Ishikawa (cell line): ENCODE measurements around the gene DIP2A.

Experiments used
- CEBPB ChIP-seq: IDR thresholded peaks from 2 replicates; pipeline ENCODE4 v1.6.1; 2012
- CREB1 ChIP-seq: IDR thresholded peaks from 2 replicates; pipeline ENCODE4 v1.6.1; 2012; ENCODE audit warnings: low read depth
- EGR1 ChIP-seq: IDR thresholded peaks from 2 replicates; pipeline ENCODE4 v1.6.1; 2012
- EP300 ChIP-seq: IDR thresholded peaks from 2 replicates; pipeline ENCODE4 v1.6.1; 2012; ENCODE audit warnings: borderline replicate concordance
- FOXM1 ChIP-seq: IDR thresholded peaks from 2 replicates; pipeline ENCODE4 v1.6.1; 2012; ENCODE audit warnings: low read depth, borderline replicate concordance
- NFIC ChIP-seq: IDR thresholded peaks from 2 replicates; pipeline ENCODE4 v1.6.1; 2012
- RAD21 ChIP-seq: IDR thresholded peaks from 2 replicates; pipeline ENCODE4 v1.6.1; 2012; ENCODE audit warnings: low read depth
- TAF1 ChIP-seq: IDR thresholded peaks from 2 replicates; pipeline ENCODE4 v1.6.1; 2012; ENCODE audit warnings: low read depth, mild to moderate bottlenecking
- TCF12 ChIP-seq: IDR thresholded peaks from 2 replicates; pipeline ENCODE4 v1.6.1; 2012; ENCODE audit warnings: low read depth
- TEAD4 ChIP-seq: IDR thresholded peaks from 2 replicates; pipeline ENCODE4 v1.6.1; 2012
- YY1 ChIP-seq: IDR thresholded peaks from 2 replicates; pipeline ENCODE4 v1.6.1; 2012; ENCODE audit warnings: low read depth
- ZBTB7A ChIP-seq: IDR thresholded peaks from 2 replicates; pipeline ENCODE4 v1.6.1; 2012; ENCODE audit warnings: low read depth
- TF ChIP-seq, protein P1 (sequence below): IDR thresholded peaks from 2 replicates; pipeline ENCODE4 v1.6.1; 2012
- TF ChIP-seq, protein P2 (sequence below): IDR thresholded peaks from 2 replicates; pipeline ENCODE4 v1.6.1; 2012; ENCODE audit warnings: low read depth, mild to moderate bottlenecking
- TF ChIP-seq, protein P3 (sequence below): IDR thresholded peaks from 2 replicates; pipeline ENCODE4 v1.6.1; 2012

DIP2A gene

DNA sequence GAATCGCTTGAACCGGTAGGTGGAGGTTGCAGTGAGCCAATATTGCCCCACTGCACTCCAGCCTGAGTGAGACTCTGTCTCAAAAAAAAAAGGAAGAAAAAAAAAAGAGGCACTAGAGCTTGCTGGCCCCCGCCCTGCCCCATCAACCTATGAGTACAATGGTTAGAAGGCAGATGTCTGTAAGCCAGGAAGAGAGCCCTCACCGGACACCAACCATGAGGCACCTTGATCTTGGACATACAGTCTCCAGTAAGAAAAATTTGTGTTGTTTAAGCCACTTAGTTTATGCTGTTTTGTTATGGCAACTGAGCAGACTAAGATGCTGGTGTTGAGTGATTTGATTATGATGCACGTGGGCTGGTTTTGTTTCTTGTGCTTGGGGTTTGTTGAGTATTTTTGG lies 34.2 kb downstream of the DIP2A start:
- TF ChIP-seq YY1: no peak
- TF ChIP-seq, protein P1, sequence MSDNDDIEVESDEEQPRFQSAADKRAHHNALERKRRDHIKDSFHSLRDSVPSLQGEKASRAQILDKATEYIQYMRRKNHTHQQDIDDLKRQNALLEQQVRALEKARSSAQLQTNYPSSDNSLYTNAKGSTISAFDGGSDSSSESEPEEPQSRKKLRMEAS: no peak
- TF ChIP-seq TCF12: no peak
- no peak for TF ChIP-seq CEBPB
- no peak for TF ChIP-seq ZBTB7A
- TF ChIP-seq NFIC: no peak
- TF ChIP-seq EGR1: no peak
- TF ChIP-seq EP300: no peak
- TF ChIP-seq, protein P2, sequence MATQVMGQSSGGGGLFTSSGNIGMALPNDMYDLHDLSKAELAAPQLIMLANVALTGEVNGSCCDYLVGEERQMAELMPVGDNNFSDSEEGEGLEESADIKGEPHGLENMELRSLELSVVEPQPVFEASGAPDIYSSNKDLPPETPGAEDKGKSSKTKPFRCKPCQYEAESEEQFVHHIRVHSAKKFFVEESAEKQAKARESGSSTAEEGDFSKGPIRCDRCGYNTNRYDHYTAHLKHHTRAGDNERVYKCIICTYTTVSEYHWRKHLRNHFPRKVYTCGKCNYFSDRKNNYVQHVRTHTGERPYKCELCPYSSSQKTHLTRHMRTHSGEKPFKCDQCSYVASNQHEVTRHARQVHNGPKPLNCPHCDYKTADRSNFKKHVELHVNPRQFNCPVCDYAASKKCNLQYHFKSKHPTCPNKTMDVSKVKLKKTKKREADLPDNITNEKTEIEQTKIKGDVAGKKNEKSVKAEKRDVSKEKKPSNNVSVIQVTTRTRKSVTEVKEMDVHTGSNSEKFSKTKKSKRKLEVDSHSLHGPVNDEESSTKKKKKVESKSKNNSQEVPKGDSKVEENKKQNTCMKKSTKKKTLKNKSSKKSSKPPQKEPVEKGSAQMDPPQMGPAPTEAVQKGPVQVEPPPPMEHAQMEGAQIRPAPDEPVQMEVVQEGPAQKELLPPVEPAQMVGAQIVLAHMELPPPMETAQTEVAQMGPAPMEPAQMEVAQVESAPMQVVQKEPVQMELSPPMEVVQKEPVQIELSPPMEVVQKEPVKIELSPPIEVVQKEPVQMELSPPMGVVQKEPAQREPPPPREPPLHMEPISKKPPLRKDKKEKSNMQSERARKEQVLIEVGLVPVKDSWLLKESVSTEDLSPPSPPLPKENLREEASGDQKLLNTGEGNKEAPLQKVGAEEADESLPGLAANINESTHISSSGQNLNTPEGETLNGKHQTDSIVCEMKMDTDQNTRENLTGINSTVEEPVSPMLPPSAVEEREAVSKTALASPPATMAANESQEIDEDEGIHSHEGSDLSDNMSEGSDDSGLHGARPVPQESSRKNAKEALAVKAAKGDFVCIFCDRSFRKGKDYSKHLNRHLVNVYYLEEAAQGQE: no peak
- no peak for TF ChIP-seq TAF1

DNA sequence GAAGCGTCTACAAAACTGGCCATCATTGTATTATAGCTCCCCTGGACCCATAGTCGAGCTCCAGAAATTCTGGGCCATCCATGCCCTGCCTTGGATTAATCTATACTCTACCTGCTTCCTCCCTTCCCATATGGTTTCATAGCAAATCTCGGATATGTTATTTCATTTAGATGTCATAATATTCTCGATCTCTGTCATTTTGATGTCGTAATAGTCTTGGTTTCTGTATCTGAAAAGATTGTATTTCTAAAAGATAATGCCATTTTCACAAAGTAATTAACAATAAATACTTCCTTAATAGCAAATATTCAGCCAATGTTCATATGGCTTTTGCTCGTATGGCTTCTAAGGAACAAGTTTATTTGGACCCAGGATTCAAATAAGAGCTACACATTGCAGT lies 35.1 kb downstream of the DIP2A start:
- TF ChIP-seq TAF1 (no peak), NFIC (no peak), RAD21 (no peak), ZBTB7A (no peak), TCF12 (no peak), CREB1 (no peak), EP300 (no peak), EGR1 (no peak), CEBPB (no peak), FOXM1 (no peak), TEAD4 (no peak), YY1 (no peak)
- TF ChIP-seq, protein P2: no peak
- TF ChIP-seq, protein P3, sequence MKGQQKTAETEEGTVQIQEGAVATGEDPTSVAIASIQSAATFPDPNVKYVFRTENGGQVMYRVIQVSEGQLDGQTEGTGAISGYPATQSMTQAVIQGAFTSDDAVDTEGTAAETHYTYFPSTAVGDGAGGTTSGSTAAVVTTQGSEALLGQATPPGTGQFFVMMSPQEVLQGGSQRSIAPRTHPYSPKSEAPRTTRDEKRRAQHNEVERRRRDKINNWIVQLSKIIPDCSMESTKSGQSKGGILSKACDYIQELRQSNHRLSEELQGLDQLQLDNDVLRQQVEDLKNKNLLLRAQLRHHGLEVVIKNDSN: no peak
- TF ChIP-seq, protein P1: no peak

DNA sequence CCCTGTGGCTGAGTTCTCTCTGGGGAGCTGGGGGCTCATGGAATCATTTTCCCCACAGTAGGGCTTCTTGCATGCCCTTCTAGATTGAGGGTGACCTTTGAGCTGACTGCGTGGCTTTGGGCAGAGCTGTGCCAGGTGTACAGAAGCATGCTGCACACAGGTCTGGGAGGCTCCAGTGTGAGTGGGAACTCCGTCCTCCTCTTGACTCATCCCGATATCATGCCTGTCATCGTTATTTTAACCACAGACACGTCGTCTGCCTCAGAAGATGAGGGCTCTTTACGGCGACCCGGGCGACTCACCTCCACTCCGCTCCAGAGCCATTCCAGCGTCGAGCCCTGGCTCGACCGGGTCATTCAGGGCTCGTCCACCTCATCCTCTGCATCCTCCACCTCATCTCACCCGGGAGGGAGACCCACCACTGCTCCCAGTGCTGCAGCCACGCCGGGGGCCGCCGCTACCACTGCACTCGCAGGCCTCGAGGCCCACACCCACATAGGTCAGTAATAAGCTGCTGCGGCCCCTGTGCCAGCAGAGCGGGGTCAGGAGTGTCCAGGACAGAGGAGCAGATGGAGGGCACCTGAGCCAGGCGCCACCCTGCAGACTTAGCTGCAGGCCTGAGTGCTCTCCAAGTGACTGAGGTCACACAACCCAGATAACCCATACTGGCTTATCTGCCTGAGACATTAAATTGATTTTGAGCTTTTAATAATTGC lies 39.8 kb downstream of the DIP2A start:
- no peak for TF ChIP-seq TEAD4
- TF ChIP-seq TCF12: no peak
- no peak for TF ChIP-seq CEBPB
- TF ChIP-seq EGR1: no peak
- no peak for TF ChIP-seq NFIC
- no peak for TF ChIP-seq CREB1
- no peak for TF ChIP-seq EP300
- TF ChIP-seq TAF1: no peak
- TF ChIP-seq, protein P3: no peak
- TF ChIP-seq, protein P1: no peak
- TF ChIP-seq FOXM1: no peak
- TF ChIP-seq ZBTB7A: no peak
- TF ChIP-seq, protein P2: no peak
- no peak for TF ChIP-seq RAD21
- no peak for TF ChIP-seq YY1

DNA sequence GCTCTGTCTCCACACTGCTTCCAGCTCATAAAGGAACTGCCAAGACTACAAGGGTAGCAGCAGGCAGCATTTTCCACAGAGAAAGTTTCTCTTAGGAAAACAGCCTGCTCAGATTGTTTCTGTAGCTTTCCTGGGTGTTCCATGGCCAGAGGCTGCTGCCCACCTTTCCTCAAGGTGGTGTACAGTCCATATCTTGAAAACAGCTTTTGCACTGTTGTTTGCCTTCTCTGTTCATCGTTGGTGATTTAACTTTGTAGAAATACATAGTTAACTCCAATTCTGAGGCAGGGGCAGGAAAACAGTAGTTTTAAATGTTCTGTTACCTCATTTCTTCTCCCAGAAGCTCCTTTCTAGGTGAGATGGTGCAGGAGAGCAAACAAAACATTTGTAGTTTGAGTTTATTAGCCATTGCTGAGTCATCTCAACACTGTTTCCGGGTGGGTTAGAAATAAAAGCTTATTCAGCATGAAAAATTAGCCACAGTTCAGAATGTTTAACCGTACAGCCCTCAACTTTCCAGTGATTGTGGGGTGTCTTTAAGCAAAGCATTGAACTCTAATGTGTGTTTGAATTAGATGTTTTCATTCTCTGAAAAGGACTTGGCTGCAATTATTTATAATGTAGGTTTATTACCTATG lies 41.7 kb downstream of the DIP2A start:
- TF ChIP-seq, protein P2: no peak
- TF ChIP-seq YY1: no peak
- TF ChIP-seq NFIC: no peak
- TF ChIP-seq TEAD4: no peak
- TF ChIP-seq, protein P1: no peak
- TF ChIP-seq CREB1: no peak
- TF ChIP-seq ZBTB7A: no peak
- no peak for TF ChIP-seq CEBPB
- no peak for TF ChIP-seq FOXM1
- no peak for TF ChIP-seq TAF1
- TF ChIP-seq RAD21: no peak
- no peak for TF ChIP-seq TCF12
- no peak for TF ChIP-seq EGR1
- TF ChIP-seq, protein P3: no peak
- TF ChIP-seq EP300: no peak
